NCI-H2029 treated with DMSO at 0.1 percent for 48 hours (cell line): ENCODE results near the gene ASCL2.
"Not testable (repeated sequence)": the region's sequence is repeated elsewhere in the genome, so short reads cannot be mapped to it uniquely, and the experiment has no call there.

Experiments used
- DNase-seq: peaks from one replicate; lab custom pipeline; 2025; lab: John Stamatoyannopoulos, UW

Gene ASCL2

GRCh38 chr11:2297623-2298030 lies 27.2 kb upstream of the ASCL2 start:
- no peak for DNase-seq

DNA sequence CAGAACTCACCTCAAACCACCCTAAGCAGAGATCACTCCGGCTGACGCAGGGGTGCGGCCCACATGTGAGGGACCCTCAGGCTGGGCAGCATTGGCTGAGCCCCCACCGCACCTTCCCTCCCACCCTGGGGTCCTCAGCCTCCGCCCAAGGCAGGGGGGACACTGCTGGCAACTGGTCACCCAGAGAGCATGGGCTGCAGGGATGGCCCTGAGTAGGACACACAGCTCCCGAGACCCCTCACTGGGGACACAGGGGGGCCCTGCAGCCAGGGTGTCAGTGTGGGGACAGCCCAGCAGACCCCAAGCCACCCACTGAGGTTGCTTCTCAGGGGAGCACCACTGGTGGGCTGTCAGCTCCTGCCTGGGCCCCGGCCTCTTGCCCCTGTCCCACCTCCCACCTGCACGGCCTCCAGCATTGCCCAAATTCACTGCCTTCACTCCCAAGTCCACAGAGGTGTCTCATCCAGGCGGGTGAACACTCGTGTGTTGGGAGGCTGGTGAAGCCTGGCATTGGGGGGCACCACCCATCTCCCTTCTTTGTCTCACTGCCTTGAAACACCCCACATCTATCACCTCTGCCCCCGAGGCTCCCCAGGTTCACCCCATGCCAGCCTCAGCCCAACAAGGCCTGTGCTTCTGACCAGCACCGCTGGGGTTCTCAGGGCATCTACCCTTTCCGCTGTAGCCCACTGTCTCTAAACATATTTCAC lies 26.7 kb upstream of the ASCL2 start:
- DNase-seq, result no peak

DNA sequence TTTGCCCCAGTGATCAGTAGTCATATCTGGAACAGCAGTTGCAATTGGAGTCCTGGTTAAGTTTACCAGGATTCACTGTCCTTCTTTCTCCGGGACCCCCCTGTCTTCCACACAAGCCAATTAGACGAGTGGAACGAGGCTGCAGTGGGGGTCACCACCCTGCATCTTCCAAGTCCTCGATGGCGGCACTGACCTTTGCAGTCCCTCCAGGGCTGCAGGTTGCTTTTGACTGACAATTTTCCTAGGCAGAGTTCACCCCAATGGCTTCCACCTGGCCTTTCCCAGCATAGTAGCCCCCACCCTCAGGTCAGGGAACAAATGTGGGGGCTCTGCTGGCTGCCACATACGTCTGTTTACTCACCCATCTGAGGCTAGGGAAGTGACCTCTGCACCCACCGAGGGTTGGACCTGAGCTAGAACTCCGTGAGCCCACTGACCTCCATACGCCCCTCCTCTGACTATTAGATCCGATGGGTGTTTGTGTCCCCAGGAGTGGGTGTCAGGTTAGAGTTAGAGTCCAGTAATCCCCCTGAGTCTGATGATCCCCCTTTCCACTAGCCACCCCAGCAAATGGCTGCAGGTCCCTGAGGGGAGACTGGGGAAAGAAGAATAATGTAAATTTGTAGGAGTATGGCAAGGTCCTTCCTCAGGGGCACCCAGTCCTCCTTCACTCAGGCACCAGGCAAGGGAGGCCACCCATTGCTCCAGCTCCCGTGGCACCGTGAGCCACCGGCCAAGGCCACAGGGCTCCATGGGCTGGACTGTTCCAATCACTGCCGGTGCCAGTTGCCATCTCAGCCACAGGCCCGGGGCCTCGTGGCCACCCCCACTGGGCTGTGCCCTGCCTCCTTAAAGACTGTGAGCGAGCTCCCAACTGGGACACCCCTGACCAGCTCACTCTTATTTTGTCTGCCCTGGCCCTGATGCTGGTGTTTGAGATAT lies 25.9 kb upstream of the ASCL2 start:
- no peak for DNase-seq

DNA sequence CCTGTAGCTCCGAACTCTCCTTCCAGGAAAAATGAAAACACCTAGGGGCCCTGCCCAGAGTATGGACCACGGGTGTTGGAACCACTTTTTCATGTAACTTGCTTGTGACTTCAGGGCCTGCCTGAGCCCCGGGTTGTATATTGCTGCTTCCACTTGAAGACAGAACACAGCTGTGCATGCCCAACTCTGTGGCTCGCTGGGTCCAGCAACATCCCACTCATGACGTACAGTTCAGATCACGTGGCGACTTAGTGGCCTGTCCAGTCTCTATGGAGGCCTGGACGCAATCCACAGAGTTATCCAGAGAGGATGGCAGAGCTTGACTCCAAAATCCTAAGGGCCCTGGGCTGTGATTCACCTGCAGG lies 24.5 kb upstream of the ASCL2 start:
- no peak for DNase-seq

GRCh38 chr11:2293984-2294925 lies 23.9 kb upstream of the ASCL2 start:
- DNase-seq, result no peak

GRCh38 chr11:2293531-2293971 lies 23.2 kb upstream of the ASCL2 start:
- no peak for DNase-seq

GRCh38 chr11:2290351-2290841 lies 20.0 kb upstream of the ASCL2 start:
- DNase-seq, result no peak

- DNase-seq, result no peak
These were observed 19.5 kb upstream of the ASCL2 start for GRCh38 chr11:2289859-2290258.

- no peak for DNase-seq
These were observed 19.0 kb upstream of the ASCL2 start for GRCh38 chr11:2289350-2289749.

DNA sequence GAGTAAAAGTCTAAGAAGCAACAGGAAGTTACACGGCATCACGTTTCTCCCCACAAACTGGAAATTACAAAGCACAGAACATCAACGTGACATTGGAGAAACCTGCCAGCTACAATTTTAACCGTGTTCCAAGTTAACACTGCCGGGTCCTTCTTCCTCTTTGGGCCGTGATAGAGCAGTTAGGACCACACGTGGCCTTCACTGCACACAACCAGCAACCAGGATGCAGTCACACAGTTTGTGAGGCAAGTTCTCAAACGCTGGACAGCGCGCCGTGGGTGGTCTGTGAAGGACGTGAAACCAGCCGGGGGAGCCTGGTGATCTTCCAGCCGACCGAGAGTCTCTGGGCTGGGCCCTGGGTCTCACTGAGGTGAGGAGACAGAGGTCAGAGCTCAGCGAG lies 16.7 kb upstream of the ASCL2 start:
- no peak for DNase-seq

DNA sequence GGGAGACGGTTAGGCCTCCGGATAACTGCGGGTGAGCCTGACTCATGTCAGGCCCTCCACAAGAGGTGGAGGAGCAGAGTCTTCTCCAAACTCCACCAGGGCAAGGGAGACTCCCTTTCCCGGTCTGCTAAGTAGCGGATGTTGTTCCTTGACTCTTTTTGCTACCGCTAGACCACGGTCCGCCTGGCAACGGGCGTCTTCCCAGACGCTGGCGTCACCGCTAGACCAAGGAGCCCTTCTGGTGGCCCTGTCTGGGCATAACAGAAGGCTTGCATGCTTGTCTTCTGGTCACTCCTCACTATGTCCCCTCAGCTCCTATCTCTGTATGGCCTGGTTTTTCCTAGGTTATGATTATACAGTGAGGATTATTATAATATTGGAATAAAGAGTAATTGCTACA lies 16.0 kb upstream of the ASCL2 start:
- not testable (repeated sequence) for DNase-seq

GRCh38 chr11:2280208-2280607 lies 9.8 kb upstream of the ASCL2 start:
- no peak for DNase-seq

GRCh38 chr11:2277933-2278523 lies 7.6 kb upstream of the ASCL2 start:
- DNase-seq, result no peak

GRCh38 chr11:2277008-2277346 lies 6.6 kb upstream of the ASCL2 start:
- DNase-seq, result no peak

DNA sequence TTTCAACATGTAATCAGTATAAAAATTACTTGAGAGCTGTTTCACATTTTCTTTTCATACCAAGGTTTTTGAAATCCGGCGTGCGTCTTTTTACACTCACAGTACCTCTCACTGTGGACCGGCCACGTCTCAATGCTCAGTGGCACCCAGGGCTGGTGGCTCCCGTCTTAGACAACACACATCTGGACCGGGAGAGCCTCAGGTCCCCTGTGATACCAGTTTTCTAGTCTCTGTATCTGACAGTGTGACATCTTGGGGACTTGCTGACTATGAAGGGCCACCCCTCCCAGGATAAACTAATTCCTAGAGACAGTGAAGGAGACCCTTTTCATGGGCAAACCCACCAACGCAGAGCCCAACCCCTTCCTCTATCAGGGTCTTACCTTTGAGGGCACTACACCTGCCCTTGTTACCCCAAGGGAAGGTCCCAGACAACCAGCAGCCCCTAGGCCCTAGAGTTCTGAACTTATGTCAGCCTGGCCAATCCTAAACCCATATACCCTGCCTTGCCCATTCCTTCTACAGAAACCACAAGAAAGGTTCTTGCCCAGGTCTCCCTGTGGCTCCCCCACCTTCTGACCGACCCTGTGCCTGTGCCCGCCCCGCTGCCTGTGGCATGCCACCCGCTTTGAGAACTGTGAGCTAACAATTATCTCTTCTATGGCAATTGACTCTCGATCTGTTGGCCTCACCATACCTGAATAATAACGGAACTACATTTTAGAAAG lies 6.1 kb upstream of the ASCL2 start:
- DNase-seq, result no peak

DNA sequence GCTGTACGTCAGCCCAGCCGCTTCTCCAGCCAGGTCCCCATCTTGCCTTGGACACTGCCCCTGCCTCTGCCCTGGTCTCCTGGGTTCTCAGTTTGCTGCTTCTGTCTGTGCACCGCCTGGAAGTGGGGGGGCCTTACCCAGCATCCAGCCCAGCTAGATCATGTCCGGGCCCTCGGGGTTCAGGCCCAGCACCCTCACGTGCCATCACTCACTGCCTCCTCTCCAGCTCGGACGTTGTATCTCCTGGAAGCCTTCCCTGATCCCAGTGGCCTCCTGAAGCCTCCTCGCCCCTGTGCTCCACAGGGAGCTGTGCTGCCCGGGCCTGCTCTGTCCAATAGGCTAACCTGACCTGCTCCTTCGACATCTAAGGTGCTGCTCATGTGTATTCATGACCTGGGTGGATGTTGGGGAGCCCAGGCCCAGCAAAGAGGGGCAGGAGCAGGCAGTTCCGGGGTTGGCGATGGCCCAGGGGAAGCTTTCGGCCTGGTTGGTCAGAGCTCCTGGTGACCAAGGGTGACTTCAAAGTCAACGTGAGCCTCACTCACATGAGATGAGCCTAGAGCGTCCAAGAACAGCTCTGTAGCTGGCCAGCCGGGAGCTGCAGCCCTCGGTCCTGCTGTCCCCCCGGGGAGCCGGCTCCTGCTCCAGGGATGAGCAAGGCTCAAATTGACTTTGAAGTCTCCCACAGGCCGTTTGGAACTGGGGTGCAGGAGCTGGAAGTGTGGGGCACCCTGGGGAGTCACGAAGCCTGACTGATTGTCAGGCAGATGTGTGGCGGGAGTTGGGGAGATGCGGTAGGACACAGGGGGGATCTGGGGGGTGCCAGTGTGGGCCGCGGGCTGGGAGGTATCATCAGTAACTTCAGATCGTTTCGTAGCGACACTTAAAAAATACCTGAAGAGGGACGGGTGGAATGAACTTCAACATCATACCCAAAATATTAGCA lies 5.2 kb upstream of the ASCL2 start:
- no peak for DNase-seq

GRCh38 chr11:2273771-2274170 lies 3.4 kb upstream of the ASCL2 start:
- DNase-seq, result no peak

- DNase-seq, result no peak
These were observed 2.9 kb upstream of the ASCL2 start for GRCh38 chr11:2273311-2273710.

DNA sequence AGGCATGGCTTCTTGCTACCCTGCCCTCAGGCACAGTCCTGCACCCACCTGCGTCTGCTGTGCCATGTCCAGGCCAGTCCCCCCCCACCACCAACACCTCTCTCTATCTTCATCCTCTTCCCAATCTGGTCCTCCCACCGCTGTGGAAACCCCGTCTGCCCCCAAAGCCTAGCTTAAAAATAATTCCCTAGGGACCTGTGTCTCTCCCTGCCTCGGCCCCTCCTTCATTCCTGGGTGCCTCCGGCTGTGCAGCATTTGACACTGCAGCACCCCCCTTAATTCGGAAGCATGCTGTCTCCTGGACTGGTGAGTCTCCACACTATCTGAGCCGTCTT lies 2.5 kb upstream of the ASCL2 start:
- no peak for DNase-seq
